BLaER1 treated with 17β-estradiol and CSF1 and Interleukin-3, amounts not matched to agents 10 nM and 100 nM (cell line): ENCODE measurements around the gene ST6GALNAC4.

Source experiments
- H3K27ac ChIP-seq, 11 experiments: shearing (Covaris generic); formaldehyde crosslinking; 2 replicates each; pipeline ENCODE4 v1.8.1; 2022
- H3K27me3 ChIP-seq, 11 experiments: shearing (Covaris generic); formaldehyde crosslinking; 2 replicates each; pipeline ENCODE4 v1.8.1; 2022
- H3K36me3 ChIP-seq, 11 experiments: shearing (Covaris generic); formaldehyde crosslinking; 2 replicates each; pipeline ENCODE4 v1.8.1; 2022
- H3K4me1 ChIP-seq, 10 experiments: shearing (Covaris generic); formaldehyde crosslinking; 2 replicates each; pipeline ENCODE4 v1.8.1; 2022
- H3K4me2 ChIP-seq, 11 experiments: shearing (Covaris generic); formaldehyde crosslinking; 2 replicates each; pipeline ENCODE4 v1.8.1; 2022
- H3K4me3 ChIP-seq, 10 experiments: shearing (Covaris generic); formaldehyde crosslinking; 2 replicates each; pipeline ENCODE4 v1.8.1; 2022
- H3K9ac ChIP-seq, 11 experiments: shearing (Covaris generic); formaldehyde crosslinking; 2 replicates each; pipeline ENCODE4 v1.8.1; 2022
- H3K9me3 ChIP-seq, 11 experiments: shearing (Covaris generic); formaldehyde crosslinking; replicated peaks in 1 of 11; 2 replicates each; pipeline ENCODE4 v1.8.1; 2022
- H4K20me1 ChIP-seq, 11 experiments: shearing (Covaris generic); formaldehyde crosslinking; 2 replicates each; pipeline ENCODE4 v1.8.1; 2022
- Cebpa-rat ChIP-seq, 11 experiments: shearing (Covaris generic); IDR thresholded peaks; 2 replicates each; pipeline ENCODE4 v1.8.1; 2022

ST6GALNAC4 gene, protein sequence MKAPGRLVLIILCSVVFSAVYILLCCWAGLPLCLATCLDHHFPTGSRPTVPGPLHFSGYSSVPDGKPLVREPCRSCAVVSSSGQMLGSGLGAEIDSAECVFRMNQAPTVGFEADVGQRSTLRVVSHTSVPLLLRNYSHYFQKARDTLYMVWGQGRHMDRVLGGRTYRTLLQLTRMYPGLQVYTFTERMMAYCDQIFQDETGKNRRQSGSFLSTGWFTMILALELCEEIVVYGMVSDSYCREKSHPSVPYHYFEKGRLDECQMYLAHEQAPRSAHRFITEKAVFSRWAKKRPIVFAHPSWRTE

DNA sequence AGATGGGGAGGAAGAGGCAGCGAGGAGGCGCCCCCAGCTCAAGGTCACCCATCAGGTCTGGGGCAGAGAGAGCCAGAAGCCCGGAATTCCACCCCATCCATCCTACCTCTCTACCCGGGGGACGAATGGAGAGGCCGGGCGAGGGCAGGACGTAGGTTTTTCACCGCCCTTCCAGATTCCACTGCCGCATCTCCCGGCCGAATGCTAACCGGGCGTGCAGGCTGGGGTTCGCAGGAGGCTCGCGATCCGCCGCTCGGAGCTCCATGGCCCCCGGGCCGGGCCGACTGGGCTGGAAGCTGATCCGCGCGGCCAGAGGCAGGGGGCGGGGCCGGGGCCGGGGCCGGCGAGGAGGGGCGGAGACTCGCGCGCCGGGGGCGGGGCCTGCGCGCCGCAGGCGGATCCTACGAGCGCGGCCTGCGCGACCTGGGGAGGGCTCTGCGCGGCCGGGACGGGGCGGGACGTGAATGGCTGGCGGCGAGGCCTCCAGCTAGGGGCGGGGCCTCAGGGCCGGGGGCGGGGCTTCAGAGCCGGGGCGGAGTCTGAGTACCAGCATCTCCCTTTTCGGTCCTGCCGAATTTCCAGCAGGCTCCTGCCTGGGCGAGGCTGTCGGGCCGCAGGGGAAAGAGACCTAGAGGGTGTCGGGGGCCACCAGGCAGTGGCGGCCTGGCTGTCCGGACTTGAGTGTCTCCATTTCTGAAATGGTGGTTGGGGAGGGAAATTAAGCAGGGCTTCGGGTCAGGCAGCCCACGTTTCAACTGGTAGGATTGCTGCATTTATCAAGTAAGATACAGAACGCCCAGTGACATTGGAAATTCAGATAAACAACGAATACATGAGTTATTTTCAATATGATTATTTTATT lies at the start of gene ST6GALNAC4:
Gene ST6GALNAC4, minus strand, starts transcription at position 322 of the 862 bp plus-strand sequence. CDS start 622 bp downstream, outside the sequence.
- Histone ChIP-seq H3K9ac (peak within 1 kb of the TSS; percentile 81 to 94 (median 85)), H3K27ac (peak within 1 kb of the TSS; percentile 30 to 94 (median 85); a peak in 21 of 22 replicates), H3K4me2 (peak within 1 kb of the TSS; percentile 94 to 100 (median 98)), H3K9me3 (no peaks in the 10 kb centered on the region), H4K20me1 (peaks cover 0 to 27% (median 4%) of the 10 kb centered on the region in 11 experiments; a peak in 10 of 22 replicates), H3K27me3 (peaks cover 0 to 4% (median 3%) of the 10 kb centered on the region in 11 experiments; a peak in 11 of 22 replicates), H3K36me3 (peaks cover 15 to 35% (median 29%) of the 10 kb centered on the region in 11 experiments), H3K4me3 (peak within 1 kb of the TSS; percentile 79 to 97 (median 92)), H3K4me1 (peaks cover 84 to 94% (median 87%) of the 10 kb centered on the region in 10 experiments)
- TF ChIP-seq Cebpa-rat (IDR thresholded peaks at IDR 0.05) = no peak

DNA sequence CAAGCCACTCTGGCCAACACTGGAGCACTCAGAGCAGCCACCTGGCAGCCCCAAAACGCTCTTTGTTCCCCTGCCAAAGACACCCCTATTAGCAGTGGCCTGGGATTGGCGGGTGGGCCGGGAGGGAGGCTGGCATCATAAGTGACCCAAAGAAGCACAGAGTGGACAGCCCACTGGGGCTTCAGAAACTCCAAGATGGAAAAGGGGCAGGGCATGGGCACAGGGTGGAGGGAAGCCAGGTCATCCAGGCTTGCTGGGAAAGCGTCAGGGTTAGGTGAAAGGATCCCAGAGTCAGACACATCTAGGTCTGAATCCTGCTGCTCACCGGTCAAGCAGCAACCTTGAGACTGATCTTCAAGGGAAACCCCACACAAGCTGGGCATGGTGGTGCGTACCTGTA lies 49.1 kb upstream of the ST6GALNAC4 start:
- Histone ChIP-seq H3K9ac (peak overlapping the region in 9 of 11 experiments; percentile 22 to 53 (median 43); a peak in 13 of 22 replicates), H3K4me3 (no peak overlapping the region), H3K4me2 (peak overlapping the region; percentile 68 to 88 (median 78))

DNA sequence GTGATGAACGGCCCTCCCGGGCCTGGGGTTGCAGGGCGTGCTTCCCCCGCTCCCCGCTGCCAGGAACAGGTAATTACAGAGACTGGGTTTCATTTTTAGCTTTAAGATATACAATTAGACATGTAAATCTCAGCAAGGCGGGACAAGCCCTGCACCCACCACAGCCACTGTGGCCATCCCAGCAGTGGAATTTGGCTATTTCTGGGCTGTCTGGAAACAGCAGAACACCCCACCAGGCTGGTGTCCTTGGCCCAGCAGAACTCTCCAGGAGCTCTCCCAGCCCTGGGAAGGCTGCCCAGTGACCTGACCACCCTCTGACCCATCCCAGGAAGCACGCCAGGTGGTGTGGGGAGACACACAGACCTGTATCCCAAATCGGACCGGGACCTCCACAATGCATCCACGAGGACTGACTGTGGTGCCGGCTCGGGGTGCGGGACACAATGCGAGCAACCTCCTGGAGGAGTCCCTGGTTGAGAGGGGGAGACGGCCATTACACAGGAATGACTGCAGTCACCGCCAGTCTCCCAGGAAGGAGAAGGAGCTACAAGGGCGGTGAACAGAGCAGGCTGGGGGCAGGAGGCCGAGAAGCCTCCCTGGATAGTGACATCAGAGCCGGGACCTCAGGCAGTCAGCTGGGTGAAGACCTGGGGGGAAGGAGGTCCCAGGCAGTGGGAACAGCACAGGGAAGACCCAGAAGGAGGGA lies 46.7 kb upstream of the ST6GALNAC4 start:
- Histone ChIP-seq H3K36me3 (no peaks in the 10 kb centered on the region), H3K4me1 (peaks cover 37 to 61% (median 49%) of the 10 kb centered on the region in 10 experiments), H3K27me3 (no peaks in the 10 kb centered on the region), H3K4me3 (no peak overlapping the region), H3K9me3 (no peaks in the 10 kb centered on the region), H3K9ac (peak overlapping the region in 1 of 11 experiments; percentile 14; a peak in 1 of 22 replicates), H4K20me1 (peaks cover 0 to 95% (median 44%) of the 10 kb centered on the region in 11 experiments; a peak in 18 of 22 replicates), H3K27ac (no peak overlapping the region), H3K4me2 (peak overlapping the region in 1 of 11 experiments; percentile 16; a peak in 1 of 22 replicates)
- TF ChIP-seq Cebpa-rat (IDR thresholded peaks at IDR 0.05) = no peak

More for the DNA sequence above, 49.1 kb upstream of the ST6GALNAC4 start:
- Histone ChIP-seq H3K27me3 (no peaks in the 10 kb centered on the region), H3K9me3 (no peaks in the 10 kb centered on the region), H3K4me1 (peaks cover 46 to 77% (median 64%) of the 10 kb centered on the region in 10 experiments), H3K36me3 (no peaks in the 10 kb centered on the region), H3K27ac (peak overlapping the region in 9 of 11 experiments; percentile 25 to 60 (median 40); a peak in 16 of 22 replicates), H4K20me1 (peaks cover 0 to 97% (median 61%) of the 10 kb centered on the region in 11 experiments; a peak in 20 of 22 replicates)
- no peak for TF ChIP-seq Cebpa-rat (IDR thresholded peaks at IDR 0.05)

DNA sequence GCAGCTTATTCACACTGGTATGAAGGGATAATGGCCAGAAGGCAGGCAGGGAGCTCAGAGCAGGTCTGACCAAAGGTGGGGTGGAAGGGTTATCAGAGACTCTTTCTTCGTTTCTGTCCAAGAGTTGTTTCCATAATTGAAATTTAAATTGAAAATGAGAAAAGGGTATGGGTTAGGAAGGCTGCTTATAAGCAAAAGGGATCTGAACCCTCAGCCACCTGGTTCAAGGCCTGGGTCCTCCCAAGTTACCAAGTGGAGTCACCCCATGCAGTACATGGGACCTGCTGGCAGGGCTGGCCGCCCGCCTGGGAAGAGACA lies 46.2 kb upstream of the ST6GALNAC4 start:
- Histone ChIP-seq H3K4me1 (peaks cover 32 to 56% (median 44%) of the 10 kb centered on the region in 10 experiments), H4K20me1 (peaks cover 0 to 90% (median 44%) of the 10 kb centered on the region in 11 experiments; a peak in 18 of 22 replicates), H3K27me3 (no peaks in the 10 kb centered on the region), H3K9me3 (no peaks in the 10 kb centered on the region), H3K4me2 (no peak overlapping the region), H3K9ac (peak overlapping the region in 1 of 11 experiments; percentile 14; a peak in 1 of 22 replicates), H3K36me3 (no peaks in the 10 kb centered on the region), H3K27ac (no peak overlapping the region), H3K4me3 (no peak overlapping the region)
- no peak for TF ChIP-seq Cebpa-rat (IDR thresholded peaks at IDR 0.05)

DNA sequence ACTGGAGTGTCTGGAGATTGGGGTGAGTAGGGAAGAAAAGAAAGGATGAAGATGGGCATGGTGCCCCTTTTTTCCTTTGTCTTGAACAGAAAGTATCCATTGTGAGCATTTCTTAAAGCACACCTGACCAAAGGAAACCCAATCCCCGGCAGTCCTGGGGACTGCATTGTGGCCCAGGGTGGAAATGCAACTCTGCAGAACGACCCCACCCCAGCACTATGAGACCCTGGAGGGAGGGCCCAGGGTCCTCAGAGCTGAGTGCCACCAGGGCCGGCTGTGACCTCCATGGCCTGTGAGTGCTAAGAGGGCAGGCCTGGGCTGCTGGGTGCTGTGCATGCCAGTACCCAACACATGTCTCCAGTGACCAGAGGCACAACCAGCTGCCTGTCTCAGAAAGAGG lies 45.4 kb upstream of the ST6GALNAC4 start:
- no peak for TF ChIP-seq Cebpa-rat (IDR thresholded peaks at IDR 0.05)
- Histone ChIP-seq H3K4me1 (peaks cover 24 to 49% (median 37%) of the 10 kb centered on the region in 10 experiments), H4K20me1 (peaks cover 0 to 82% (median 39%) of the 10 kb centered on the region in 11 experiments; a peak in 17 of 22 replicates), H3K4me3 (no peak overlapping the region), H3K9ac (no peak overlapping the region), H3K4me2 (0 out of 22 replicates have a peak overlapping the region, but pooled peaks of 1 of the 11 experiments have one; percentile 0), H3K27me3 (no peaks in the 10 kb centered on the region), H3K9me3 (no peaks in the 10 kb centered on the region), H3K27ac (no peak overlapping the region), H3K36me3 (no peaks in the 10 kb centered on the region)

DNA sequence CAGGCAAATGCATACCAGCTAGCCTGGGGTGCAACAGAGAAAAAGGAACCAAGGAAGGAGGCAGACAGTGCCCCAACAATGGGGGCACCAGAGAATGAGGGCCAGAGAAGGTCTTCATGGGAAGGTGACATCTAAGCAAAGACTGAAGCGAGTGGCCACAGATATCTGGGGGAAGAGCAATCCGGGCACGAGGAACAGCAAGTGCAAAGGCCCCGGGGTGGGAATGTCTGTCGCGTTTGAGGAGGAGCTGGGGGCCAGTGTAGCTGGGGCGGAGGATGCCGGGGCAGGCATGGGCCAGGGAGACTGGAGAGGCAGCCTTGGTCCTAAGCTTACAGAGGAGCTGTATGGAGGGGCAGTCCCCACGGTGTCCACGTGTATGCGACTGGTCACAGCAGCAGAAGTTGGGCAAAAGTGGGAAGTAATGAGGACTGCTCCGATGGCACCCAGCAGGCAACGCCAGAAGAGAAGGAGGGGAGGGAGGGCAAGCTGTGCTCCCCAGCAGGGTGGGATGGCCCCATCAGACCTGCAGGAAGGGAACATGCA lies 44.8 kb upstream of the ST6GALNAC4 start:
- Histone ChIP-seq H3K27ac (no peak overlapping the region), H3K4me1 (peaks cover 18 to 43% (median 31%) of the 10 kb centered on the region in 10 experiments), H4K20me1 (peaks cover 0 to 76% (median 33%) of the 10 kb centered on the region in 11 experiments; a peak in 17 of 22 replicates), H3K4me2 (0 out of 22 replicates have a peak overlapping the region, but pooled peaks of 1 of the 11 experiments have one; percentile 0), H3K9ac (no peak overlapping the region), H3K4me3 (no peak overlapping the region), H3K9me3 (no peaks in the 10 kb centered on the region), H3K27me3 (no peaks in the 10 kb centered on the region), H3K36me3 (no peaks in the 10 kb centered on the region)
- TF ChIP-seq Cebpa-rat (IDR thresholded peaks at IDR 0.05) = no peak

DNA sequence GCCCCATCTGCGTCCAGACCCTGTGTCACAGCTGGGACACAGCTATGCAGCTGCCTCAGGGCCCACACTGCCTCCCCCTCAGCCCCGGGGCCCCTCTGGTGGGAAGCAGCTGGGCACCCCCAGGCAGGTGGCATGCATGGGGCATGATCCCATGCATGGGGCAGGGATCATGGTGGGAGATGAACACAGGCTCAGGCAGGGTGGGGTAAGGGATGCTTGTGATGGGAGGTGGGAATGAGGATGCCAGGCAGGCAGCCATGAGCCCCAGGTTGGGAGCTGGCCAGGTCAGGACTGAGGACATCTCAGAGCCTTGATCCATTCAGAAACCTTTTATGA lies 44.3 kb upstream of the ST6GALNAC4 start:
- H3K27me3 ChIP-seq = no peaks in the 10 kb centered on the region
- no peaks in the 10 kb centered on the region for H3K9me3 ChIP-seq
- TF ChIP-seq Cebpa-rat (IDR thresholded peaks at IDR 0.05) = no peak
- H3K36me3 ChIP-seq = no peaks in the 10 kb centered on the region
- peaks cover 13 to 38% (median 25%) of the 10 kb centered on the region in 10 experiments for H3K4me1 ChIP-seq
- no peak overlapping the region for H3K4me3 ChIP-seq
- no peak overlapping the region for H3K4me2 ChIP-seq
- no peak overlapping the region; a peak in 1 of 22 replicates for H3K9ac ChIP-seq
- peaks cover 0 to 72% (median 31%) of the 10 kb centered on the region in 11 experiments; a peak in 15 of 22 replicates for H4K20me1 ChIP-seq
- H3K27ac ChIP-seq = no peak overlapping the region
